Stimulated activated CD4-positive, alpha-beta T cell treated with anti-CD3 and anti-CD28 coated beads, Interleukin-15, amount 100 ng/mL, for 24 hours (primary cell): ENCODE results near the gene ARHGEF28.

ENCODE experiments used
- DNase-seq: peaks from one replicate; pipeline ENCODE4 v3.0.0-alpha.2; 2020

Gene ARHGEF28

GRCh38 chr5:73748510-73749400 is 122.8 kb downstream of the ARHGEF28 start:
- no peak for DNase-seq

GRCh38 chr5:73749485-73750270 is 123.7 kb downstream of the ARHGEF28 start:
- no peak for DNase-seq

- no peak for DNase-seq
These were observed 125.4 kb downstream of the ARHGEF28 start for GRCh38 chr5:73751254-73751914.

GRCh38 chr5:73754254-73754653 is 128.3 kb downstream of the ARHGEF28 start:
- no peak for DNase-seq

- DNase-seq: no peak
These were observed 131.4 kb downstream of the ARHGEF28 start for GRCh38 chr5:73757416-73757815.

GRCh38 chr5:73759771-73760170 is 133.8 kb downstream of the ARHGEF28 start:
- DNase-seq: no peak

GRCh38 chr5:73763300-73764032 is 137.5 kb downstream of the ARHGEF28 start:
- no peak for DNase-seq

- no peak for DNase-seq
These were observed 138.6 kb downstream of the ARHGEF28 start for GRCh38 chr5:73764586-73764985.

GRCh38 chr5:73764996-73765395 is 139.0 kb downstream of the ARHGEF28 start:
- DNase-seq: no peak

- no peak for DNase-seq
These were observed 140.9 kb downstream of the ARHGEF28 start for GRCh38 chr5:73766902-73767301.

GRCh38 chr5:73770172-73771025 is 144.4 kb downstream of the ARHGEF28 start:
- DNase-seq: no peak

- no peak for DNase-seq
These were observed 148.9 kb downstream of the ARHGEF28 start for GRCh38 chr5:73774924-73775323.

- no peak for DNase-seq
These were observed 150.4 kb downstream of the ARHGEF28 start for GRCh38 chr5:73776405-73776804.

GRCh38 chr5:73777192-73777591 is 151.2 kb downstream of the ARHGEF28 start:
- DNase-seq: no peak

- DNase-seq: no peak
These were observed 154.5 kb downstream of the ARHGEF28 start for GRCh38 chr5:73780302-73781080.

- DNase-seq: no peak
These were observed 155.2 kb downstream of the ARHGEF28 start for GRCh38 chr5:73781107-73781768.

GRCh38 chr5:73783828-73784227 is 157.8 kb downstream of the ARHGEF28 start:
- DNase-seq: no peak

GRCh38 chr5:73786043-73786831 is 160.2 kb downstream of the ARHGEF28 start:
- no peak for DNase-seq

- no peak for DNase-seq
These were observed 163.9 kb downstream of the ARHGEF28 start for GRCh38 chr5:73789851-73790281.
